Measurements from ENCODE around the gene LUZP1.

The LUZP1 gene

DNA sequence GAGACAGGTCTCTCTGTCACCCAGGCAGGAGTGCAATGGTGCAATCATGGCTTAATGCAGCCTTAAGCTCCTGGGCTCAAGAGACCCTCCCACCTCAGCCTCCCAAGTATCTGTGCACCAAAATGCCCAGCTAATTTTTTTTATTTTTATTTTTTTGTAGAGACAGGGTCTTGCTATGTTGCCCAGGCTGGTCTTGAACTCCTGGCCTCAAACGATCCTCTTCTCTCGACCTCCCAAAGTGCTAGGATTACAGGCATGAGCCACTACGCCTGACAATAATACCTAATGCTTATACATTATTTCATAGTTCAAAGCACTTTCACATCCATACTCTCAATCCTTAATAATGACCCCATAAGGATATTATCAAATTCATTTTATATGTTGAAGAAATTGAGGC, 48.3 kb downstream of the LUZP1 start:
- no peak for DNase-seq (ENCODE audit: extremely low read depth, low read depth)
- no peak overlapping the region for H3K4me3 ChIP-seq (replicated peaks; ENCODE audit: low read depth, low read length)
- no peak for TF ChIP-seq CTCF (IDR thresholded peaks at IDR 0.05; ENCODE audit: low read depth, low read length, missing control alignments)

GRCh38 chr1:23118957-23119792, 49.5 kb downstream of the LUZP1 start:
- TF ChIP-seq CTCF (IDR thresholded peaks at IDR 0.05; ENCODE audit: low read depth, low read length, missing control alignments) = no peak
- DNase-seq (ENCODE audit: extremely low read depth, low read depth) = no peak
- no peak overlapping the region for H3K4me3 ChIP-seq (replicated peaks; ENCODE audit: low read depth, low read length)

DNA sequence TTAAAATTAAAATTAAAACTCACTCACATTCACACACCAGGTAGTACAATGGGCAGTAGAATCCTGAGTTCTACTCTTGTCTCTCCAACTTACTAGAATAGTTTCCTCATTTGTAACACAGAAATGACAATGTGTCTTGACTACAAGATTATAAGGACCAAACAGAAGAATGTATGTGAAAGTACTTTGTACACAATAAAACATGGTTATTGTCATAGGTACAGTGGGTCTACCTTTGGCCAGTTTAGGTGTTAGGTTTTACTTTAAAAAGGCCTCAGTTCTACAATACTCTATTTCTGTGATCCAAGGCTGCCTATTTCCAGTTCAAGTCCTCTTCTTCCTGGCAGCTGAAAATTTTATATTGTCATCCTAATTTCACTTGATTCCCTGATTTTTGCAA, 50.2 kb downstream of the LUZP1 start:
- TF ChIP-seq CTCF (IDR thresholded peaks at IDR 0.05; ENCODE audit: low read depth, low read length, missing control alignments) = no peak
- DNase-seq (ENCODE audit: extremely low read depth, low read depth) = no peak
- no peak overlapping the region for H3K4me3 ChIP-seq (replicated peaks; ENCODE audit: low read depth, low read length)

DNA sequence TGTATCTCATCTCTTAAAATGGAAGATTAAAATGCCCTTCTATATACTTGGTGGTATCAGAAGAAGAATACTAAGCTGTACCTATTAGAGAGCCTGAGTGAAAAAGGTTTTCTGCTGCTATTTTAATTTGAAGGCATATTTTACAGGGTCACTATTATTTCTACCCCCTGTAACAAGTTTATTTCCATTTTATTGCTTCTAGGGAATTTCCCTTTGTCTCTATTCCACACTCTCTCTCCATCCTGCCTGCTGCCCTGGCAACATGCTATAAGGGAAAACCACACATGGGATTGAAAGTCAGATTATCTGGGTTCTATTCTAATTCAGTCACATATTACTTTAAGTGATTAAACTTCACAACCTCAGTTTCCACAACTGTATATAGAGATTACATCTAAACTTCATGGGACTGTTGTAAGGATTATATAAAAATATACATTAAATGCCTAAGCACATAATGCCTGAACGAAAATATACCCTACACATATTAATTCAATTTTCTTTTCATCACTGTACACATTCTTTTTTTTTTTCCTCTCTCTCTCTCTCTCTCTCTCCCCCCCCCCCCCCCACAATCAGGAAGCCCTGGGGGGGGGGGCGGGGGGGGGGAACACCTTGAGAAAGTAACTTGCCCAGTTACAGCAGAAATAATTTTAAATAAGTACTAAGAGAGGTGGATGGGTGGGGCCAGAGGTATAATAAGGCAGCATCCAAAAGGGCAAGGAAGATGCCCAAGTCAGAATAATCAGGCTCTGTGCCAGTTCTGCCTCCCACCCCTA, 51.5 kb downstream of the LUZP1 start:
- DNase-seq (ENCODE audit: extremely low read depth, low read depth) = no peak
- no peak for TF ChIP-seq CTCF (IDR thresholded peaks at IDR 0.05; ENCODE audit: low read depth, low read length, missing control alignments)
- H3K4me3 ChIP-seq (replicated peaks; ENCODE audit: low read depth, low read length) = no peak overlapping the region

- no peak for TF ChIP-seq CTCF (IDR thresholded peaks at IDR 0.05; ENCODE audit: low read depth, low read length, missing control alignments)
- DNase-seq (ENCODE audit: extremely low read depth, low read depth) = no peak
- H3K4me3 ChIP-seq (replicated peaks; ENCODE audit: low read depth, low read length) = no peak overlapping the region
These were observed 52.3 kb downstream of the LUZP1 start for GRCh38 chr1:23116216-23116836.

DNA sequence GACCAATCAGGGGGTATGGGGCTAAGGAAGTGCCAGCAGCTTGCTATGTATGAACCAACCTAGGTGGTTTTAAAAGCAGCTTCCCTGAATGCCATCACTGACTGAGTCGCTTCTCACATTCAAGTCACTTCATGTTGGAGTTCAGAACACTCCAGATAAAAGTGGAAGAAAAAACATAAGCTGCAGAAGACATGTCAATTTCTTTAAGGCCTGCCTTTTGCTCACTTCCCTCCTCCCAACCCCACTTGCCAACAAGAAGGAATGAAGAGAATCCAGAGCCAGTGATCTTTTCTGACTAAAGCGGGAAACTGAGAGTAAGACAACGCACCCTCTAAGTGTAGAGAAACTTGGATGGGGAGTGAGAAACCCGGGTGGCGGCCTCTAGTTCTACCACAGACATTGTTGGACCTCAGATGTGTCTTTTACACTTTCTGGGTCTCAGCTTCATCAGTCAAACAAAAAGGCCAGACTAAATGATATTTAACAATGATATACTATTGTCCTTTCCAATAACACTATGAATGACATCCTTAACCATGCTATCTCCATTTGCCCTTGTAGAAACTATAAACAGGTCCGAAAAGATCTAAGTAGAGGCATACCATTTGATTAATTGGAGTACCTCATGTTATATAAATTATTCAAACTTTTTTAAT, 54.1 kb downstream of the LUZP1 start:
- no peak overlapping the region for H3K4me3 ChIP-seq (replicated peaks; ENCODE audit: low read depth, low read length)
- no peak for DNase-seq (ENCODE audit: extremely low read depth, low read depth)
- no peak for TF ChIP-seq CTCF (IDR thresholded peaks at IDR 0.05; ENCODE audit: low read depth, low read length, missing control alignments)
